Activated effector memory CD4-positive, alpha-beta T cell treated with anti-CD3 and anti-CD28 coated beads, Interleukin-2, amount 50 U/mL, for 16 hours (primary cell): ENCODE results near the gene TOR2A.
"Not testable (repeated sequence)": the region's sequence is repeated elsewhere in the genome, so short reads cannot be mapped to it uniquely, and the experiment has no call there.

Experiments
- DNase-seq: peaks from one replicate; pipeline ENCODE4 v3.0.0-alpha.2; 2020

TOR2A gene

DNA sequence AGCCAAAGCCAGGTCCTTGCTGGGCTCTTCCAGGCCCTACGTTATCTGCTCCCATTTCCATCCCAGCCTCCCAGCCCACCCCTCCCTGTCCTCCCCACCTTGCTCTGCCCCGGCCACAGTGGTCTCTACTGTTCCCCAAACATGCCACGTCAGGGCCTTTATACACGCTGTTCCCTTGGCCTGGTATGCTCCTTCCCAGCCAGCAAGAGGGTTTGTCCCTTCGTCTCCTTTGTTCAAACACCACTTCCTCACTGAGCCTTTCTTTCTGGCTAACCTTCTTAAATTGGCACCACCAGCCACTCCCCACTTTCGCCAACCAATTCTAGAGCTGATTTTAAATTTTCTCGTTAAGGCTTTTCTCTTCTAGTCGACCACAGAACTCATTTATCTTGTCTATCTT, 33.6 kb upstream of the TOR2A start:
- DNase-seq, result no peak

DNA sequence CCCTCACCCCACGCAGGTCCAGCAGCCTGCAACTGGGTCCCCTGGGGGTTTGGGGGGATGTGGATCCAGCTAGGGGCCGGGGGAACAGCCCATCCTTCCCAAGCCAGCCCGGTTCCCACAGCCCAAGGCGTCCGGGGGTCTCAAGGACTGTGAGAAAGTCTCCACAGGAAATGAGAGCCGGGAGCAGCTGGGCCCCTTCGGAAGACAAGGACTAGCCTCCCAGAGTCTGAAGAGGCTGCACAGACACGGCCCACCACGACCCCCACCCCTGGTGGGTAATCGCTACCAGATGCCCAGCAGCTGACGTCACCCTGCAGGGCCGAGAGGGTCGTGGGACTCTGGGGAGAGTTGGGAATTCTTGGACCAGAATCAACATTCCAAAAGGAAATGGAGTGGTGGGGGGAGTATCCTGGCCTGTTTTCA, 32.8 kb upstream of the TOR2A start:
- DNase-seq, result no peak

DNA sequence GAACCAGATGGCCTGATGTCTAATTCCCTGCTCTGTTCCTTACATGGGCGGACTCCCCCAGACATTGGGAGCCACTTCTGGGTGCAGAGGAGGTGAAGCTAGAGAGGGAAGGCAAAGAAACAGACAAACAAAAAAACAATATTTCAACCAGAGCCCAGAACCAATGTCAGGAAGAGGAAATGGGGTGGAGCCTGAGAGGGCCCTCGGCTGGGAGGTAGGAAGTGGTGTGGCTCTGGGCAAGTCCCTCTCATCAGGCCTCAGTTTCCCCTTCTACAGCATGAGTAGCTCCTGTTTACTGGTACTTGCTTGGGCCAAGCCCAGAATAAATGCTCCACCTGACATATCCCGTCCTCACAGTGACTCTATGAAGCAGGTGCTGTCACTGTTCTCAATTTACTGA, 32.3 kb upstream of the TOR2A start:
- no peak for DNase-seq

DNA sequence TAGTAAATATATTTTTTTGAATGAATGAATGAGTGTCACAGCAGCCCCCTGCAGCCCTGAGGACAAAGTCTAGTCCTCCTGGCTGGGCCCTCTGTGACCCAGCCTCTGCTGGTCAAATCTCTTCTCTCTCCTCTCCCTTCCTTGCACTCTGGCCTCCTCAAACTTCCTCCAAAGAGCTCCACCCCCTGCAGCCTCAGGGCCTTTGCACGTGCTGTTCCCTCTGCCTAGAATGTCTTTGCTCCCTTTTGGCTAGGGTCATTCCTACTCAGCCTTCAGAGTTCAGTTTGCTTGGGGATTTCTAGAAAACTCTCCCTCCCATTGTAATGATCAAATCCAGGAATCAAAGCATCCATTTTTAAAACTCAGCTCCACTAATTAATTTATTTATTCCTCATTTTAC, 30.3 kb upstream of the TOR2A start:
- no peak for DNase-seq

DNA sequence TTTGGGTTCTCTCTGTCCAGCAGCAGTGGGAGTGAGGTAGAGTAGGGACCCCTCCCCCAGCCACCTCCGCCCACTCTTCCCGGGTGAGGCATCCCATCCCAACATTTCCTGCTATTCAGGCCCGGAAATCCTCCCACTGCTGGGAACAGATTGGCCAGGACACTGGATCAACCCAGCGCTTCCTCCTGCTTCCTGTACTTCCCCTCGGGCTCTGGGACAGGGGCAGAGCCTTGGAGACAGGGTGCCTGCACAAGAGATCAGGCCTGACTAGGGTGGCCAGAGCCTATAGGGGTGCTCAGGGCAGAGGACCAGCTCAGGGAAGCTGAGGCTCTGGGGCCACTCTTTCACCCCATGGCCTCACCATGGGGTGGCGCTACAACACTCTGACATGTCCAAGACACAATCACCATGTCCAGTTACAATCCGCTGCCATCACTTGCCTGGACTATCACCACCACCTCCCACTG, 28.9 kb upstream of the TOR2A start:
- peak; percentile 74 for DNase-seq

DNA sequence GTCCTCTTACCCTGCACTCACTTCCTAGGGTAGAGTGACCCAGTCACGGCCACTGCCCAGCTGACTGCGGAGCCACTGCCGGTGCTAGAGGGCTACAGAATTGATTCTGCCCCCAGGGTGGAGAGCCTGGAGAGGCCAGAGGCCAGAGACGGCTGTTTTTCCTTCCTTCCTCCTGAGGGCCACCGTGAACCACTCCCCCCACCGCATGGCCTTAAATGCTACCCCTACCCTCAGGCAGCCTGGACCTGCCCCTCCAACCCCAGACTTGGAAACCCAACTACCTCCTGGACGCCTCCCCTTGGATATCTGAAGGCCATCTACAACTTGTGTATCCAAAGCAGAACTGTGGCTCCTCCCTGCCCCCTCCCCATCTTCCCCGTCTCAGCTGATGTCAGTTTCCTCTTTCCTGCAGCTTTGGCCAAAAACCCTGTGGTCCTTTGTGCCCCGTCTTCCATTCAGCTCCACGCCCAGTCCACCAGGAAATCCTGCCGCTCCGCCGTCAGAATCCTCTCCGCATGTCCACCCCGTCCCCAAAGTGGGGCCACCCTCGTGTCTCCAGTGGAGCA, 27.1 kb upstream of the TOR2A start:
- DNase-seq, result no peak

DNA sequence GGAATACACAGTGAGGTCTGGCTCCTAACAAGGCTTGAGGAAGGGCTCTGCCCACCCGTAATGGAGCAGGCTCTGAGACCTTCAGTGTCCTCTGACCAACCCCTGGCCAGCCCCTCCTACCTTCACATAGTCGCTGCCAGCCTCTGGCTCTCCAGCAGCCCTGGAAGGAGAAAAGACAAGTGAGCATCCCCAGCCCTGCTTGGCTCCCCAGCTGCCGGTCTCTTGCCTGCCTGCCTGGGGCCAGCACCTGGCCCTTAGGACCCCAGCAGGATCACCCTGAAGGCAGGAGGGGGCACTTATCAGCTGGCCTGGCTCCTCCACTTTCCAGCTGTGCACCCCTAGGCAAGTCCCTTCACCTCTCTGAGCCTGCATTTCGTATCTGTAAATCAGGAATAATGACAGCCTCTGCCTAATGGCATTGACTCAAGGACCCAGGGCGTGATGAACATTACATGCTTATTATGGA, 26.4 kb upstream of the TOR2A start:
- DNase-seq, result no peak

DNA sequence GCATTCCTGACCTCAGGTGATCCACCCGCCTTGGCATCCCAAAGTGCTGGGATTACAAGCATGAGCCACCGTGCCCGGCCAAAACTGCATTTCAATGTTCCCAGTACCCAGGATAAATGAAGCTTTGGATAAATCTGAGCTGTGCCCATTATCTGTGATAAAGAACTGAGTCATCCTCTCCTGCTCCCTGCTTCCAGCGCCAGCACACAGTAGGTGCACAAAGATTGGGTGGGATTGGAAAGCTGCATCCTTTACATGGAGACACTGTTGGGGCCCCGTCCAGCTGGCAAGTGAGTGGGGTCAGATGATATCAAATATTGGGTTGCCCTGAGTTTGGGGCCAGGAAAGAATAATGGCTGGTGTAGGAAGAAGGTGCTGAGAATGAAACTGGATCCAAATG, 26.0 kb upstream of the TOR2A start:
- no peak for DNase-seq

DNA sequence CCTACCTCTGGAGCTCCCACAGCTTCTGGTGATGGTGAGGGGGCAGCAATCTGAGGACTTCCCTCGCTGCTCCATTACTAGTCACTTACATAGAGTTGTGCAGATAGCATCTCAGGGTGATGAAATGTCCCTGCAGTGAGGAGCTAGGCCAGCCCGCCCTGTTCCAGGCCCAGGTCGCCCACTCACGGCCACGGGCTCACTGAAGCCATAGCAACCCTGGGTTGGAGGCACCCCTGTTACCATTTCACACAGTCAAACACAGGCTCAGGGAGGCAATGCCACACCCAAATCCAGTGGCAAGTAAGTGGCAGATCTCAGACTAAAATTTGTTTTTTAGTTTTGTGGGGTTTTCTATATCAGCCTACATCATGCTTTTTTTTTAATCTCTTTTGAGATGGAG, 23.7 kb upstream of the TOR2A start:
- DNase-seq, result no peak

DNA sequence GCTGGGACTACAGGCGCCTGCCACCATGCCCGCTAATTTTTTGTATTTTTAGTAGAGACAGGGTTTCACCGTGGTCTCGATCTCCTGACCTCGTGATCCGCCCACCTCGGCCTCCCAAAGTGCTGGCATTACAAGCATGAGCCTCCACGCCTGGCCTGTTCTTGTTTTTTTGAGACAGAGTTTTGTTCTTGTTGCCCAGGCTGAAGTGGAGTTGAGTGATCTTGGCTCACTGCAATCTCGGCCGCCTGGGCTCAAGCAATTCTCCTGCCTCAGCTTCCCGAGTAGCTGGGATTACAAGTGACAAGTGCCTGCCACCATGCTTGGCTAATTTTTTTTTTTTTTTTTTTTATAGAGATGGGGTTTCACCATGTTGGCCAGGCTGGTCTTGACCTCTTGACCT, 21.7 kb upstream of the TOR2A start:
- not testable (repeated sequence) for DNase-seq

DNA sequence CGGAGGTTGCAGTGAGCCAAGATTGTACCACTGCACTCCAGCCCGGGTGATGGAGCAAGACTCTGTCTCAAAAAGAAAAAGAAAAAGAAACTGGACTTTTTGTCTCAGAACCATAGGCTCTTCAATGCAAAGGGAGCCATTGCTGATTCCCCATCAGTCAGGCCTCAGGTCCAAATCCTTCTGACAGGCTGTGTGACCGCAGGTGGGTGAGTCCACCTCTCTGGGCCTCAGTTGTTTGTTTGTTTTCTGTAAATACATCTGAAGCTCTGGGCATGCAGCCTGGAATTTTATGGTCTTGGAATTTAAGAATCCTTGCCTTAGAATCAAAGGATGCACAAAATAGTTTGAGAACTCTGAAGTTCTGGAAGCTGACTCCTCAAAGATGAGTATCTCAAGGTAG, 21.1 kb upstream of the TOR2A start:
- no peak for DNase-seq

DNA sequence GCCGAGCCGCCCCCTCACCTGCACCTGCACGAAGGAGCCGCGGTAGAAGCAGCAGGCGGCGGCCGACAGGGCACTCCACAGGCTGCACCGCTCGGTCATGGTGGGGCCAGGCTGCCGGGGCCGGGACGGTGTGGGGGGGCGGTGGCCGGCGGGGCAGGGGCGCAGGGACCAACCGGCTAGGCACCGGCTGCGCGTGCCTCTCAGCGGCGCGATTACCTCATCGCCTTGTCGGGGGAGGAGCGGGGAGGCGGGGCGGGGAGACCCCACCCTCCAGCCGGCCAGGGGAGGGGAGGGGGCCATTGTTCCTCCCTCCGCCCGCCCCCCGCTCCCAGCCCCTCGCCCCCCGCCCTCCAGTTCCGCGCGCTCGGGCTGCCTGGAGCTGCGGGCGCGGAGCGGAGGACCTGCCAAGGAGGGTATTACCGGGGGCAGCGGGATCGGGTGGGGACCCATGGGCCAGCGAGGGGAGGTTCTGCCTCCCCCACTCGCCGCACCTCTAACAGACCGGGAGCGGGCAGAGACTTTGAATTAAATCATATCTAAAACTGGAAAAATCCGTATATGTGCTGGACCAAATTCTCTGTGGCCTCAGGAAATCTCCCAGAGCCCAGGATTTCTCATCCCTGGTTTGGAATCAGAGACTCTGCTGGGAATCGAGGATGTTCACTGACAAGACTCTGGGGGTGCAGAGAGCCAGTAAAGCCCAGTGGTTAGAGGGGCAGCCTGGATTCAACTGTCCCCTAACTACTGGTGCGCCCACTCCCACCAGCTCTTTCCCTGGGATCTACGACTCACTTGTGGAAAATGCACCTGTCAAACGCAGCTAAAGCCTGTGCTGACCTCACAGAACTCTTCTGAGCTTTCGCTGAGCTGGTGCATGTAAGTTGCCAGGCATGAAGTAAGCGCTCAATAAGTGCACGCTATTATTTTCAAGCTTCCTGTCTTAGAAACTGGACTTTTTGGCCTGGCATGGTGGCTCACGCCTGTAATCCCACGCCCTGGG, 20.3 kb upstream of the TOR2A start:
- DNase-seq, result no peak

DNA sequence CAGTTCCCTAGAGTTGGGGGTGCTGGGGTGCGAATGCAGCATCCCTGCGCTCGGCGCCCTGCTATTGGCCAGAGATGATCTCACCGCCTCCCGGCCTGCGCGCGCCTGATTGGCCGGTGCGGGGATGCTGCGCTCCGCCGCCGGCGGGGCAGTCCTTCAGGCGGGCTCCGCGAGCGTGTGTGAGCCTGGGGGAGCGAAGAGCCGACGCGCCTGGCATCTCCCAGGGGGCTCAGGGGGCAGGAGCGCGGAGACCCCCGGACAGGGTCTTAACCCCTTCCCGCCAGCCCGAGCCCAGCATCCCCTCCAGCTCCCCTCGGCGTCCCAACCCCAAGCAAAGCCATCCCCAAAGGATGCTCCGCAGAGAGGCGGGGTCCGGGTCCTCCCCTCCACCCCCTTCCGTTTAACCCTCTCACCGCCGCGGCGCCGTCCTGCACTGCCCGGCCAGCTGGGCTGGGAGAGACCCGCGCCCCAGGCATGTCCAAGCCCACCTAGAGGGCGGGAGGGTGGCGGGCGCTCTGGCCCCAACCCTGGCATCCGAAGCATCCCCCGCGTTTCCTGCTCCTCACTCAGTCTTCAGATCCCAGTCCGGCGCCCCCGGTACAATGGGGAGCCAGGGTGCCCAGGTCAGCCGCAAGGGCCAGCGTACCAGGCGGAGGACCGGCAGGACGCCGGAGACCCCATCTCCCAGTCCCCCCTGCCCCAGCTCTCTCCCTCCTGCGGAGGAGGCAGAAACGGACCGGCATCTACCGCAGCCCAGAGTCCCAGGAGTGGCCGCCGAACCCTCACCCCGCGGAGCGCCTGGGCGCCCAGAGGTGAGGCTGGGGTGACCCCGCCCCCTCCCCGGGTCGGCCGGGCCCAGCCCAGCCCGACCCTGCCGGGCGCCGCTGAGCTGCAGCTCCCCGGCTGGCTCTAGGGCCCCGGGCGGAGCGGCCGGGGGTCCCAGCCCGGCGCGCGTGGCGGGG, 19.3 kb upstream of the TOR2A start:
- DNase-seq, result no peak

DNA sequence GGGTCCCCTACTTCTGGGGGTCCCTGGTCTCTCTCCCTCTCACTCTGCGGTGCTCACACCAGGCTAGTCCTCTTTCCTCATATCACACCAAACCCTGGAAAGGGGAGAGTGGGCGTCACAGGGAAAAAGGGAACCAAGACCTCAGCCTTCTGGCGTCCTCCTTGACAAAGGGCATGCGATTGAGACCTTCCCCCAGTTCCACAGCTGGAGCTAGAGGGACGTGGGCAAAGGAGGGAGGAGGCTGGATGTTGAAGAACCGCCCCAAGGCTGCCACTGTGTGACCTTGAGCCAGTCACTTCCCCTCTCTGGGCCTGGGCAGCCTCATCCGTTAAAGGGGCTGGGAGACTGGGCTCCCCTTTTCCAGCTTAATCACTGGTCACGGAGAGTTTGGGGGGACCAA, 18.5 kb upstream of the TOR2A start:
- DNase-seq, result no peak

DNA sequence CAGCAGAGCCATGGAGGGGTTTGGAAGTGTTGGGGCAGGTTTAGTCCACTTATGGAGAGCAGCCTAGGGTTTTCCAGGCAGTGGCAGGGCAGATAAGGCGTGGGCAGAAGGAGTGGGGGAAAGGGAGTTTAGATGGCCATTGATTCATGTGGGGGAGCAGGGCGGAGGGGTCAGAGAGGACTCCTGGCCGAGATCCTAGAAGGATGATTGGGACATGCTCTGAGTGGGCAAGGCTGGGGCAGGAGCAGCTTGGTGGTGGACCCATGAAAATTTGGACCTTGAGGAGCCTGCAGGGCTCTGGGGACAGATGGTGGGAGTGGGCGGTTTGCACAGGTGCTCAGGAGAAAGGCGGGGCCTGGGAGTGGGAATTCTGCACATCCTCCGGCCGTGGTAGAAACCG, 18.1 kb upstream of the TOR2A start:
- DNase-seq, result no peak

DNA sequence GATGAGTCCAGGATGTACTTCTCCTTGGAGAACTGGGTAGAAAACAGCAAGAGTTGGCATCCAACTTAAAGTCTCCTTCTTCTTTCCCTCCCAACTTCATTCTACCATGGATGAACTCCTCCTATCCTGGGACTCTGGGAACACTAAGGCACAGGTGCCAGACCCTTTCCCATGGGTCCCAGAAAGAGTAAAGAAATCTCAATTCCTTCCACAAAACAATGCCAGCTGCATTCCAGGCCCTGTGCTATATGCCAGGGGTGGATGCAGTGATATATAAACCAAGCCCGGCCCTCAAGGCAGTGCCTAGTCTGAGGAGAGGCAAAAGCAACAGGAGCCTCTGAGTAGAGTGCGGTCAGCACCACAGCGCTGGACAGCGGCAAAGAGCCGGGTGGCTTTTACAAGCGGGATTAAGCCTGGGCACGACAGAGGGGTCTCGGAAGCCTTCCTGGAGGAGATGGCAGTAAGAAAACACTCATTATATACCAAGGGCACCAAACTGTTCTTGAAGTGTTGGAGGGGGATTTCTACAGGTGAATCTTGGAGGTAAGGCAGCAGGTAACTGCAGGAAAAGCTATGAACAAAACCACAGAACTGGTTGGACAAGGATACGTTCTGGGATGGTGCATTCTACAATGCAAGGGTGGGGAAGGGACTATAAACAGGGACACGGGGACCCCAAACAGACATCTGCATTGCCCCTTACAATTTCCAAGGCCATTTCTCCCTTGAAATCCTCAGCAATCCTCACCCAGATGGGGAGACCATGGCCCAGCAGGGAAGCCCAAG, 16.4 kb upstream of the TOR2A start:
- DNase-seq, result no peak

DNA sequence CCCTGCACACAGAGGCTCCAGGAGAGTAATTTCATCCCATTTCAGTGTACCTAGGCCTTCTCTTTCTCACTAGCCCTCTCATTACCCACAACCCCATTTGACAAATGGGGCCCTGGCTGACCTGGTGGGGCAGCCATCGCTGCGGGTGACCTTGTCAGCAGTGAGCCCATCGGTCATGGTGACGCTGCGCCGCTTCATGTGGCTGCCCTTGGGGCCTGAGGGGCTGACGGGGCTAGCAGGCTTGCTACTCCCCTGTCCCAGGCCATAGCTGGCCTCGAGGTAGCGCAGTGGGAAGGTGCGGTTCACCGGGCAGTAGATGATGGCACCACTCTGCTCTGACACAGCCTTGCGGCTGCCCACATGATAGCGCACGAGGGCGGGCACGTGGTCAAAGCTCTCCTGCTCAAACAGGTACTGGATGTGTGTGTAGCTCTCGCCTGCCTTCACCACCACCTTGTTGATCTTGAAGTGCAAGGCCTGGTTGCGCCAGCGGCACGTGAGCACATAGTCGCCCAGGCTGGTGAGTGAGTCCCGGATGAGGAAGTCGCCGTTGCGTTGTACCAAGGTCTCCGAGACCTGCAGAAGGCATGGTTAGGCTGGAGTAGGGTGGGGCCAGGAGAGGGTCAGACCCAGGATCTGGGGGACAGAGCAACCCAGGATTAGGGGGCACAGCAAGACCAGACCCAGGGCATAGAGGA, 14.1 kb upstream of the TOR2A start:
- no peak for DNase-seq

DNA sequence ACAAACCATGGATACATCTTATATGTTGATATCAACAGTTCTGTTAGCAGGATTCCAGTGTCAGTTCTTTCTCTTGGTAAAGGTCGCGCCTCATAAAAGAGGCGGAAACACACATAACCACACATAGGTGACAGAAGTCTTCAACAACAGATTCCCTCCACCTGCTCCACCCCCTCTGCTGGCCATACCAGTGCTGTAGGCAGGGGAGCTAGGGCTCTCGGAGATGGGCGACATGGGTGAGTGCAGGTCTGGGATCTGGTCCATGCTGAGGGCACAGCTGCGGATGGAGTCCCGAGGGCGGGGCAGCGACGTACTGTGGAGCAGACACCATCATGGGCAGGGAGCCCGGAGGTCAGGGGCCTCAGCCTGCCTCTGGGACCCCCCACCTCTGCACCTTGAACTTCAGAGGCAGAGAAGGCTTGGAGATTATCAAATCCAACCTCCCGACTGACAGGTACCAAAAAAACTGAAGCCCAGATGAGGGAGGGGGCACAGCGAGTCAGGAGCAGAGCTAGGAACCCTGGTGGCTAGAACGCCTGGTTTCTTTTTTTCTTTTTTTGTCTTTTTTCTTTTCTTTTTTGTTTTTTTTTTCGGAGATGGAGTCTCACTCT, 12.0 kb upstream of the TOR2A start:
- no peak for DNase-seq

DNA sequence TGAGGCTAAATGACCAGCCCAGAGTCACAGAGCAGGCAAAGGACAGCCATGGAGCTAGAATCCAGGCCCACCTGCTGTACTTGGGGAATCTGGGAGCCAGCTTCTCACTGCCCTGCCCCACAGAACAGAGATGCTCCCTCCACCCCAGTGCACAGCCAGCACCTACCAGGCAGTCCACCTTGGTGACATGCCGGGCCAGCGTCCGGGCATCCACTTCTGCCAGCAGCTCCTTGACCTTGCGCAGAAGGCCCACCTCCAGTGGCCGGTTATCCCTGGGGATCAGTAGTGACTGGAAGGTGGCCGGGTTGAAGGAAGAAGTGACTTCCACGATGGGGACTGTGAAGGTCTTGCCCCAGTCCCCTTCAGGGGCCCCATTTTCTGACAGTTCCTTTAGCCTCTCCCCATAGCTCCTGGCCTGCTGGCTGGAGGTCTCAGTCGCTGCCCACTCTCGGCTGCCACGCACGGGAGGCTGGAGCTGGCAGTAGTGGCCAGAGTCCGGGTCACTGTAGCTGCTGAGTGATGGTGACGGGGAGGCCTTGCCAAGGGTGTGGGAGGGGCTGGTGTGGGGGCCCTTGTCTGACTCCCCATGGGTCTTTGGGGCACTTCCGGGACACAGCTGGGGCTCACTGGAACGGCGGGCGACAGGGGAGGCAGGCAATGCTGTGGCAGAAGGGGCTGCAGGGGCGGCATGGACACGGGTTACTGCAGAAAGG, 9.5 kb upstream of the TOR2A start:
- DNase-seq, result no peak

DNA sequence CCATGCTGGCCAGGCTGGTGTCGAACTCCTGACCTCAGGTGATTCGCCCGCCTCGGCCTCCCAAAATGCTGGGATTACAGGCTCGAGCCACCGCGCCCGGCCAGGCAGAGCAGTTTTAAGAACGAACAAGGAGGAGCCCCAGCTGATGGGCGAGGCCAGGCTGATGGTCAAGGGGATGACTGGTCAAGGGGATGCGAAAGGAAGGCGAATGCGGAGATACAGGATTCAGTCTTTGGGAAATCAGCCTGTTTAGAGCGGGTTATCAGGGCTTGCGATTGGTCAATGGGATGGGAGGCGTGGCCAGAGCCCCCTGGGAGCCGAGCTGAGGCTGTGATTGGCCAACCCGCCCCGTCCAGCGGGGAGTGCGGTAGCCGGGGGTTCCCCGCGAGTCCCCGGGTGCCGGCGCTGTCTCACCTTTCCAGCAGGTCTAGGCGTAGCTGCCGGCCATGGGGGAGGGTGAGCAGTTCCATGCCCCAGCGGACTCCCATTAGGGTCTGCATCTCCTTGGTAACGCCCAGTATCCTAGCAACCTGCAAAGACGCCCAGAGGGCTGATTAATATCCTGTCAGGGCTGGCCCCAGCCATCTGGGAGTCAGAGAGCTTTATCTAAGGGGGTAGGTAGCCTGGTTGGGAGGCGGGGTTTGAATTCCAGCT, 7.5 kb upstream of the TOR2A start:
- DNase-seq, result no peak
